ENCODE data around the gene MYMX. TPM values are rescaled to one million over a fixed set of nuclear protein-coding genes. Genes with fewer than 3 reads are reported as not detected.

The MYMX gene
- total and polyA plus RNA-seq, 2 of the 13 experiments (the other 11 are each of a cell fraction or from before 2014, with no cell fraction given) = not detected

- TF ChIP-seq ZNF619 (CRISPR knock-in tag; IDR thresholded peaks at IDR 0.05) = 0 out of 2 replicates have a peak, but pooled peaks have one; percentile 2
- peak; percentile 95; the same call in 1 of the 2 replicates for TF ChIP-seq E2F2 (CRISPR knock-in tag; IDR thresholded peaks at IDR 0.05; ENCODE audit: borderline replicate concordance)
- no peak for TF ChIP-seq PLRG1 (conservative IDR thresholded peaks at IDR 0.05)
- TF ChIP-seq ZNF775 (CRISPR knock-in tag; IDR thresholded peaks at IDR 0.05; ENCODE audit: borderline replicate concordance) = 0 out of 2 replicates have a peak, but pooled peaks have one; percentile 21
- peak; percentile 52 for TF ChIP-seq PTBP1 (IDR thresholded peaks at IDR 0.05; ENCODE audit: low read depth, low read length, poor library complexity, severe bottlenecking)
- TF ChIP-seq, protein P1, sequence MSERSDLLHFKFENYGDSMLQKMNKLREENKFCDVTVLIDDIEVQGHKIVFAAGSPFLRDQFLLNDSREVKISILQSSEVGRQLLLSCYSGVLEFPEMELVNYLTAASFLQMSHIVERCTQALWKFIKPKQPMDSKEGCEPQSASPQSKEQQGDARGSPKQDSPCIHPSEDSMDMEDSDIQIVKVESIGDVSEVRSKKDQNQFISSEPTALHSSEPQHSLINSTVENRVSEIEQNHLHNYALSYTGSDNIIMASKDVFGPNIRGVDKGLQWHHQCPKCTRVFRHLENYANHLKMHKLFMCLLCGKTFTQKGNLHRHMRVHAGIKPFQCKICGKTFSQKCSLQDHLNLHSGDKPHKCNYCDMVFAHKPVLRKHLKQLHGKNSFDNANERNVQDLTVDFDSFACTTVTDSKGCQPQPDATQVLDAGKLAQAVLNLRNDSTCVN (CRISPR knock-in tag; IDR thresholded peaks at IDR 0.05; ENCODE audit: borderline replicate concordance) = no peak; the same call in 1 of the 2 replicates
- 0 out of 2 replicates have a peak, but pooled peaks have one; percentile 5 for TF ChIP-seq PITX1 (CRISPR knock-in tag; IDR thresholded peaks at IDR 0.05)
- TF ChIP-seq, protein P2, sequence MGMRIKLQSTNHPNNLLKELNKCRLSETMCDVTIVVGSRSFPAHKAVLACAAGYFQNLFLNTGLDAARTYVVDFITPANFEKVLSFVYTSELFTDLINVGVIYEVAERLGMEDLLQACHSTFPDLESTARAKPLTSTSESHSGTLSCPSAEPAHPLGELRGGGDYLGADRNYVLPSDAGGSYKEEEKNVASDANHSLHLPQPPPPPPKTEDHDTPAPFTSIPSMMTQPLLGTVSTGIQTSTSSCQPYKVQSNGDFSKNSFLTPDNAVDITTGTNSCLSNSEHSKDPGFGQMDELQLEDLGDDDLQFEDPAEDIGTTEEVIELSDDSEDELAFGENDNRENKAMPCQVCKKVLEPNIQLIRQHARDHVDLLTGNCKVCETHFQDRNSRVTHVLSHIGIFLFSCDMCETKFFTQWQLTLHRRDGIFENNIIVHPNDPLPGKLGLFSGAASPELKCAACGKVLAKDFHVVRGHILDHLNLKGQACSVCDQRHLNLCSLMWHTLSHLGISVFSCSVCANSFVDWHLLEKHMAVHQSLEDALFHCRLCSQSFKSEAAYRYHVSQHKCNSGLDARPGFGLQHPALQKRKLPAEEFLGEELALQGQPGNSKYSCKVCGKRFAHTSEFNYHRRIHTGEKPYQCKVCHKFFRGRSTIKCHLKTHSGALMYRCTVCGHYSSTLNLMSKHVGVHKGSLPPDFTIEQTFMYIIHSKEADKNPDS (CRISPR knock-in tag; IDR thresholded peaks at IDR 0.05) = no peak
- TF ChIP-seq ZNF709 (CRISPR knock-in tag; IDR thresholded peaks at IDR 0.05) = peak; percentile 98
- TF ChIP-seq ZNF260 (CRISPR knock-in tag; IDR thresholded peaks at IDR 0.05; ENCODE audit: borderline replicate concordance, low read depth) = no peak
- TF ChIP-seq SMARCC2 (IDR thresholded peaks at IDR 0.05) = no peak
- peak; percentile 84; the same call in 1 of the 2 replicates for TF ChIP-seq ZNF17 (CRISPR knock-in tag; IDR thresholded peaks at IDR 0.05)
- TF ChIP-seq, protein P3, sequence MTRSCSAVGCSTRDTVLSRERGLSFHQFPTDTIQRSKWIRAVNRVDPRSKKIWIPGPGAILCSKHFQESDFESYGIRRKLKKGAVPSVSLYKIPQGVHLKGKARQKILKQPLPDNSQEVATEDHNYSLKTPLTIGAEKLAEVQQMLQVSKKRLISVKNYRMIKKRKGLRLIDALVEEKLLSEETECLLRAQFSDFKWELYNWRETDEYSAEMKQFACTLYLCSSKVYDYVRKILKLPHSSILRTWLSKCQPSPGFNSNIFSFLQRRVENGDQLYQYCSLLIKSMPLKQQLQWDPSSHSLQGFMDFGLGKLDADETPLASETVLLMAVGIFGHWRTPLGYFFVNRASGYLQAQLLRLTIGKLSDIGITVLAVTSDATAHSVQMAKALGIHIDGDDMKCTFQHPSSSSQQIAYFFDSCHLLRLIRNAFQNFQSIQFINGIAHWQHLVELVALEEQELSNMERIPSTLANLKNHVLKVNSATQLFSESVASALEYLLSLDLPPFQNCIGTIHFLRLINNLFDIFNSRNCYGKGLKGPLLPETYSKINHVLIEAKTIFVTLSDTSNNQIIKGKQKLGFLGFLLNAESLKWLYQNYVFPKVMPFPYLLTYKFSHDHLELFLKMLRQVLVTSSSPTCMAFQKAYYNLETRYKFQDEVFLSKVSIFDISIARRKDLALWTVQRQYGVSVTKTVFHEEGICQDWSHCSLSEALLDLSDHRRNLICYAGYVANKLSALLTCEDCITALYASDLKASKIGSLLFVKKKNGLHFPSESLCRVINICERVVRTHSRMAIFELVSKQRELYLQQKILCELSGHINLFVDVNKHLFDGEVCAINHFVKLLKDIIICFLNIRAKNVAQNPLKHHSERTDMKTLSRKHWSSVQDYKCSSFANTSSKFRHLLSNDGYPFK (CRISPR knock-in tag; IDR thresholded peaks at IDR 0.05; ENCODE audit: borderline replicate concordance) = no peak
- no peak for TF ChIP-seq NFE2L1 (CRISPR knock-in tag; IDR thresholded peaks at IDR 0.05; ENCODE audit: borderline replicate concordance)
- TF ChIP-seq ZNF577 (CRISPR knock-in tag; IDR thresholded peaks at IDR 0.05; ENCODE audit: borderline replicate concordance, low read depth) = no peak
- TF ChIP-seq TEF (CRISPR knock-in tag; IDR thresholded peaks at IDR 0.05) = peak; percentile 93
- TF ChIP-seq ATF7 (IDR thresholded peaks at IDR 0.05) = peak; percentile 87
- peak; percentile 98 for TF ChIP-seq ATF7 (CRISPR knock-in tag; IDR thresholded peaks at IDR 0.05)
- peak; percentile 74; the same call in 1 of the 2 replicates for TF ChIP-seq ZIK1 (CRISPR knock-in tag; IDR thresholded peaks at IDR 0.05; ENCODE audit: borderline replicate concordance, low read depth)
- TF ChIP-seq MXI1 (IDR thresholded peaks at IDR 0.05; ENCODE audit: borderline replicate concordance, low read depth, low read length) = no peak; the same call in 1 of the 3 replicates
- TF ChIP-seq ZKSCAN1 (IDR thresholded peaks at IDR 0.05; ENCODE audit: low read length) = peak; percentile 77; the same call in 1 of the 2 replicates
Measured at GRCh38 chr6:44246663-44247337, 30.1 kb downstream of the MYMX start, which contains the start of gene HSP90AB1 (continued).
